HG03342 (cell line): Measurements from ENCODE around the gene PLXNA4.

ENCODE experiments used
- ATAC-seq: cut with Tn5 transposase; IDR thresholded peaks from one replicate; pipeline ENCODE4 v1.9.1; 2021; ENCODE audit warnings: mild to moderate bottlenecking, moderate library complexity; ENCODE audit not compliant: unreplicated experiment

PLXNA4 gene

GRCh38 chr7:132250480-132251326 lies 325.6 kb downstream of the PLXNA4 start:
- ATAC-seq, result no peak

- ATAC-seq, result no peak
Observed at GRCh38 chr7:132249256-132249971, 326.9 kb downstream of the PLXNA4 start.

- no peak for ATAC-seq
Observed at GRCh38 chr7:132248841-132249240, 327.4 kb downstream of the PLXNA4 start.

- ATAC-seq, result no peak
Observed at GRCh38 chr7:132247995-132248618, 328.2 kb downstream of the PLXNA4 start.

GRCh38 chr7:132246591-132246990 lies 329.7 kb downstream of the PLXNA4 start:
- ATAC-seq, result no peak

GRCh38 chr7:132245539-132245938 lies 330.7 kb downstream of the PLXNA4 start:
- no peak for ATAC-seq

GRCh38 chr7:132244903-132245480 lies 331.3 kb downstream of the PLXNA4 start:
- no peak for ATAC-seq

- ATAC-seq, result no peak
Observed at GRCh38 chr7:132243463-132243862, 332.8 kb downstream of the PLXNA4 start.

GRCh38 chr7:132243051-132243450 lies 333.2 kb downstream of the PLXNA4 start:
- ATAC-seq, result no peak

GRCh38 chr7:132242192-132242812 lies 334.0 kb downstream of the PLXNA4 start:
- no peak for ATAC-seq

GRCh38 chr7:132240821-132241422 lies 335.3 kb downstream of the PLXNA4 start:
- no peak for ATAC-seq

GRCh38 chr7:132240262-132240661 lies 336.0 kb downstream of the PLXNA4 start:
- no peak for ATAC-seq

GRCh38 chr7:132239422-132239994 lies 336.8 kb downstream of the PLXNA4 start:
- no peak for ATAC-seq

GRCh38 chr7:132234711-132235110 lies 341.6 kb downstream of the PLXNA4 start:
- no peak for ATAC-seq

GRCh38 chr7:132232406-132232805 lies 343.9 kb downstream of the PLXNA4 start:
- ATAC-seq, result no peak

- ATAC-seq, result no peak
Observed at GRCh38 chr7:132230462-132230861, 345.8 kb downstream of the PLXNA4 start.

- no peak for ATAC-seq
Observed at GRCh38 chr7:132228240-132228639, 348.0 kb downstream of the PLXNA4 start.

- no peak for ATAC-seq
Observed at GRCh38 chr7:132226957-132227290, 349.3 kb downstream of the PLXNA4 start.

- ATAC-seq, result no peak
Observed at GRCh38 chr7:132226046-132226956, 350.0 kb downstream of the PLXNA4 start.
